ENCODE data around the gene ZBED6. TPM values are rescaled to one million over a fixed set of nuclear protein-coding genes. Genes with fewer than 3 reads are reported as not detected.
"Not testable (repeated sequence)": the region's sequence is repeated elsewhere in the genome, so short reads cannot be mapped to it uniquely, and the experiment has no call there.

ZBED6 gene
- total and polyA plus RNA-seq, 2 experiments from 2014 or later: 2.6 to 12.8 TPM

- H3K36me3 ChIP-seq (replicated peaks; ENCODE audit: insufficient read depth, low read depth): peaks cover 12% of the 10 kb centered on the region
- no peak for DNase-seq (ENCODE audit: low spot score)
- no peak overlapping the region for H3K4me2 ChIP-seq
- TF ChIP-seq EZH2phosphoT487 (IDR thresholded peaks at IDR 0.05; ENCODE audit: low read depth, severe bottlenecking, unreplicated experiment) (no peak), CTCF (IDR thresholded peaks at IDR 0.05; ENCODE audit: poor library complexity) (no peak), EZH2 (IDR thresholded peaks at IDR 0.05; ENCODE audit: borderline replicate concordance) (no peak)
- no peak overlapping the region for H3K27ac ChIP-seq
- peaks cover 61% of the 10 kb centered on the region for H3K79me2 ChIP-seq
- no peak overlapping the region for H2AFZ ChIP-seq
- peaks cover 38% of the 10 kb centered on the region for H4K20me1 ChIP-seq (ENCODE audit: insufficient read depth, poor library complexity, severe bottlenecking)
- H3K9me3 ChIP-seq (ENCODE audit: low read depth): no peaks in the 10 kb centered on the region
- no peaks in the 10 kb centered on the region for H3K27me3 ChIP-seq
- H3K4me1 ChIP-seq (ENCODE audit: insufficient read depth): no peaks in the 10 kb centered on the region
- whole genome bisulfite sequencing (ENCODE audit: low lambda C conversion rate, missing lambda C conversion rate): 75% methylated on average over 1 of the region's 1 CpG
- H3K9me2 ChIP-seq (replicated peaks; ENCODE audit: insufficient read depth): no peaks in the 10 kb centered on the region
- H3K4me3 ChIP-seq: no peak overlapping the region
Measured at GRCh38 chr1:203828503-203828902, 33.1 kb downstream of the ZBED6 start.

GRCh38 chr1:203829247-203829646 lies 33.8 kb downstream of the ZBED6 start:
- not testable (repeated sequence) for H3K4me3 ChIP-seq; H3K9me2 ChIP-seq (replicated peaks; ENCODE audit: insufficient read depth); H3K27ac ChIP-seq; H2AFZ ChIP-seq; H3K4me1 ChIP-seq (ENCODE audit: insufficient read depth); H3K9me3 ChIP-seq (ENCODE audit: low read depth); H3K27me3 ChIP-seq; H3K4me2 ChIP-seq; DNase-seq (ENCODE audit: low spot score)
- Histone ChIP-seq H3K36me3 (replicated peaks; ENCODE audit: insufficient read depth, low read depth) (peaks cover 12% of the 10 kb centered on the region), H4K20me1 (ENCODE audit: insufficient read depth, poor library complexity, severe bottlenecking) (peaks cover 36% of the 10 kb centered on the region), H3K79me2 (peaks cover 60% of the 10 kb centered on the region)
- WGBS (ENCODE audit: low lambda C conversion rate, missing lambda C conversion rate): 95% methylated on average over 5 of the region's 5 CpGs

GRCh38 chr1:203835476-203835875 lies 40.1 kb downstream of the ZBED6 start:
- H3K4me3 ChIP-seq: no peak overlapping the region
- peaks cover 9% of the 10 kb centered on the region for H3K36me3 ChIP-seq (replicated peaks; ENCODE audit: insufficient read depth, low read depth)
- H3K4me2 ChIP-seq: no peak overlapping the region
- no peaks in the 10 kb centered on the region for H3K9me2 ChIP-seq (replicated peaks; ENCODE audit: insufficient read depth)
- TF ChIP-seq EZH2phosphoT487 (IDR thresholded peaks at IDR 0.05; ENCODE audit: low read depth, severe bottlenecking, unreplicated experiment) (no peak), CTCF (IDR thresholded peaks at IDR 0.05; ENCODE audit: poor library complexity) (peak; percentile 9), EZH2 (IDR thresholded peaks at IDR 0.05; ENCODE audit: borderline replicate concordance) (no peak)
- DNase-seq (ENCODE audit: low spot score): no peak
- peaks cover 5% of the 10 kb centered on the region for H4K20me1 ChIP-seq (ENCODE audit: insufficient read depth, poor library complexity, severe bottlenecking)
- H3K27ac ChIP-seq: no peak overlapping the region
- WGBS (ENCODE audit: low lambda C conversion rate, missing lambda C conversion rate): 100% methylated on average over 3 of the region's 3 CpGs
- H3K9me3 ChIP-seq (ENCODE audit: low read depth): no peaks in the 10 kb centered on the region
- H2AFZ ChIP-seq: no peak overlapping the region
- H3K79me2 ChIP-seq: peaks cover 48% of the 10 kb centered on the region
- no peaks in the 10 kb centered on the region for H3K27me3 ChIP-seq
- no peaks in the 10 kb centered on the region for H3K4me1 ChIP-seq (ENCODE audit: insufficient read depth)

- no peak overlapping the region for H3K4me3 ChIP-seq
- H3K4me2 ChIP-seq: no peak overlapping the region
- peaks cover 5% of the 10 kb centered on the region for H4K20me1 ChIP-seq (ENCODE audit: insufficient read depth, poor library complexity, severe bottlenecking)
- no peaks in the 10 kb centered on the region for H3K4me1 ChIP-seq (ENCODE audit: insufficient read depth)
- H3K9me2 ChIP-seq (replicated peaks; ENCODE audit: insufficient read depth): no peaks in the 10 kb centered on the region
- no peak for DNase-seq (ENCODE audit: low spot score)
- H3K79me2 ChIP-seq: peaks cover 33% of the 10 kb centered on the region
- TF ChIP-seq EZH2 (IDR thresholded peaks at IDR 0.05; ENCODE audit: borderline replicate concordance) (no peak), EZH2phosphoT487 (IDR thresholded peaks at IDR 0.05; ENCODE audit: low read depth, severe bottlenecking, unreplicated experiment) (no peak), CTCF (IDR thresholded peaks at IDR 0.05; ENCODE audit: poor library complexity) (no peak)
- H3K9me3 ChIP-seq (ENCODE audit: low read depth): no peaks in the 10 kb centered on the region
- H3K27ac ChIP-seq: no peak overlapping the region
- peaks cover 9% of the 10 kb centered on the region for H3K36me3 ChIP-seq (replicated peaks; ENCODE audit: insufficient read depth, low read depth)
- no peaks in the 10 kb centered on the region for H3K27me3 ChIP-seq
- 81% methylated on average over 5 of the region's 5 CpGs for WGBS (ENCODE audit: low lambda C conversion rate, missing lambda C conversion rate)
- no peak overlapping the region for H2AFZ ChIP-seq
Measured at GRCh38 chr1:203839081-203839480, 43.7 kb downstream of the ZBED6 start.
